ENCODE data around the gene EPG5.
"Not testable (repeated sequence)": the region's sequence is repeated elsewhere in the genome, so short reads cannot be mapped to it uniquely, and the experiment has no call there.

EPG5 gene

GRCh38 chr18:45854036-45854586 lies 113.0 kb downstream of the EPG5 start:
- no peak for TF ChIP-seq POLR2A (IDR thresholded peaks at IDR 0.05; ENCODE audit: low read depth, low read length)
- no peak for TF ChIP-seq TAF1 (IDR thresholded peaks at IDR 0.05; ENCODE audit: borderline replicate concordance, low read depth, low read length)
- no peak for TF ChIP-seq POLR2AphosphoS5 (IDR thresholded peaks at IDR 0.05; ENCODE audit: low read depth, low read length)
- no peak for FAIRE-seq
- DNase-seq (ENCODE audit: insufficient read length) = no peak

- no peak for FAIRE-seq
- TF ChIP-seq POLR2A (IDR thresholded peaks at IDR 0.05; ENCODE audit: low read depth, low read length) (no peak), TAF1 (IDR thresholded peaks at IDR 0.05; ENCODE audit: borderline replicate concordance, low read depth, low read length) (no peak), POLR2AphosphoS5 (IDR thresholded peaks at IDR 0.05; ENCODE audit: low read depth, low read length) (no peak)
- DNase-seq (ENCODE audit: insufficient read length) = no peak
Measured at GRCh38 chr18:45852631-45853030, 114.5 kb downstream of the EPG5 start.

DNA sequence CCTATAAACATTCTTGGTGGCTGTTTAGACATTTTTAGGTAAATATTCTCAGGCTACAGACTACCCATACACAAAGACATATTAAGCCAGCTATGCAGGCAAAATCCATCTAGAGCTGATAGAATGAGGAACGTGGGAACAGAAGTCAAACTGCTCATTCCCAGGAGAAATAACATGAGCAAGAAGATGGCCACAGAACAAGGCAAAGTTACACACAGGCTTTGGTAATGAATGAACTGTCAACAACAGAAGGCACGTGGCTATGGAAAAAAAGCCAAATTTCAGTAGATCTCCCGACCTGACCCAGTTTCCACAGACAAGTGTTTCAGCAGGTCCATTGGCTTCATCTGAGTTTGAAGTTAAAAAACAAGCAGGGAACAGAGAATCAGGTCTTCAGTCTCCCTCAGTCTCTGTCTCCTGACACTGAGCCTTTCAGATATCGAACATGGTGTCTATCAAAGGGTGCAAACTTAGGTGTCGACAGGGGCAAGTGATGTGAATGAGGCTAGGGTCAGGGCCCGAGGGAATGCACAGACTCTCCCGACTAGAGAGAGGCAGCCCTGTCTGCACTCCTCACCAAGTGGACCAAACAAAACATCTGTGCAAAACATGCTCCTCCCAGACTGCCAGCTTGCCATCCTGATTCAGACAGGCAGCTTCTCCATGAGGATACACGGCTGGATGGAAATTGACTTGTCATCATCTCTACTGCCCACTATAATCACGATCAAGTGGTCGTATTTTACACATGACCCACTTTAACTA lies 115.8 kb downstream of the EPG5 start:
- DNase-seq (ENCODE audit: insufficient read length) = no peak
- FAIRE-seq = peak; percentile 14
- TF ChIP-seq POLR2A (IDR thresholded peaks at IDR 0.05; ENCODE audit: low read depth, low read length) = no peak
- no peak for TF ChIP-seq TAF1 (IDR thresholded peaks at IDR 0.05; ENCODE audit: borderline replicate concordance, low read depth, low read length)
- TF ChIP-seq POLR2AphosphoS5 (IDR thresholded peaks at IDR 0.05; ENCODE audit: low read depth, low read length) = no peak

GRCh38 chr18:45850021-45850420 lies 117.1 kb downstream of the EPG5 start:
- no peak for TF ChIP-seq POLR2AphosphoS5 (IDR thresholded peaks at IDR 0.05; ENCODE audit: low read depth, low read length)
- TF ChIP-seq TAF1 (IDR thresholded peaks at IDR 0.05; ENCODE audit: borderline replicate concordance, low read depth, low read length) = no peak
- TF ChIP-seq POLR2A (IDR thresholded peaks at IDR 0.05; ENCODE audit: low read depth, low read length) = no peak
- no peak for FAIRE-seq
- no peak for DNase-seq (ENCODE audit: insufficient read length)

DNA sequence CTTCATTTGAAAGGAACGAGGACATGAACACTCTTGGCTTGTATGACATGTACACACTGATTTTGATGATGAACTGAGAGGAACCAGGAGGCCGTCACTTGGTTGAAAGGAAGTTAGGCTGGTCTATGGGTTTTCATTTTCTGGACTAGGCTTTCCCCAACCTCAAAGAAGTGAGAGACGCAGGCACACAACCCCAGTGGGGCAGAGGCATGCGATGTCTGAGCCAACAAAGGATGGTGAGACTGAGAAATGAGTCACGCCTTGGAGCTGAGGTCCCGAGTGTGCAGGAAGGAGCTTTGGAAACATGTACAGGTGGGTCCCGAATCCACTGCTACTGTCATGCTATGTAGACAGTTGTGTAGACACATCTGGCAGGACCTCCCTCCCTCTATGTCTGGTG lies 117.6 kb downstream of the EPG5 start:
- no peak for FAIRE-seq
- DNase-seq (ENCODE audit: insufficient read length) = no peak
- TF ChIP-seq POLR2AphosphoS5 (IDR thresholded peaks at IDR 0.05; ENCODE audit: low read depth, low read length) = no peak
- no peak for TF ChIP-seq POLR2A (IDR thresholded peaks at IDR 0.05; ENCODE audit: low read depth, low read length)
- no peak for TF ChIP-seq TAF1 (IDR thresholded peaks at IDR 0.05; ENCODE audit: borderline replicate concordance, low read depth, low read length)

DNA sequence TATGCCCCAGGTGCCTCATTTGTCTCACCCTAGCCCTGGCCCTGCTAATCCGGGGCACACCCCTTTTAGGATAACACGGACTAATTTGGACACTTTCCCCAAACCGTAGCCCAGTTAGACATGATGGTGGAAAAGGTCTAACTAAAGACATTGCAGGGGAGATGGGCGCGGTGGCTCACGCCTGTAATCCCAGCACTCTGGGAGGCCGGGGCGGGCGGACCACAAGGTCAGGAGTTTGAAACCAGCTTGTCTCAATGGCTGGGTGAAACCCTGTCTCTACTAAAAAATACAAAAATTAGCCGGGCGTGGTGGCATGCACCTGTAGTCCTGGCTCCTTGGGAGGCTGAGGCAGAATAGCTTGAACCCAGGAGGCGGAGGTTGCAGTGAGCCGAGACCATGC lies 118.5 kb downstream of the EPG5 start:
- not testable (repeated sequence) for FAIRE-seq; DNase-seq (ENCODE audit: insufficient read length)

GRCh38 chr18:45847119-45847518 lies 120.0 kb downstream of the EPG5 start:
- FAIRE-seq = no peak
- DNase-seq (ENCODE audit: insufficient read length) = no peak
- TF ChIP-seq TAF1 (IDR thresholded peaks at IDR 0.05; ENCODE audit: borderline replicate concordance, low read depth, low read length) (no peak), POLR2AphosphoS5 (IDR thresholded peaks at IDR 0.05; ENCODE audit: low read depth, low read length) (no peak), POLR2A (IDR thresholded peaks at IDR 0.05; ENCODE audit: low read depth, low read length) (no peak)

DNA sequence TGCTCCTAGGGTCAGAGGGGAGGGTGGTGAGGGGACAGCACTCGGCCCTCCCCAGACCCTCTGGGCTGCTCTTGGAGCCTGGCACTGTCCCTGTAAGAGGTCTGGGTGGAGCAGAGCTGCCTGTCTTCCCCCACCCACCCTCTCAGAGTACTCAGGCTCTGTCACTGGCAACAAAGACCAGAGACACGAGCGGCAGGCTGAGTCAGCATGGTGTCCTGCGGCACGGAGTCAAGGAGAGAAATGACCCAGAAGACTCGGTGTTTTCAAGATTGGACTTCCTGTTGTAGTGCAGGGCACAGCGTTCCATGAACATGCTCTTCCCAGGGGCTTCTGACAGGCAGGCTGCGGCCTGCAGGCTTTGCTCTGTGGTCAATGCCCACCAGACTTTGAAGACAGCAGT lies 121.7 kb downstream of the EPG5 start:
- no peak for FAIRE-seq
- no peak for DNase-seq (ENCODE audit: insufficient read length)
- TF ChIP-seq TAF1 (IDR thresholded peaks at IDR 0.05; ENCODE audit: borderline replicate concordance, low read depth, low read length) (no peak), POLR2A (IDR thresholded peaks at IDR 0.05; ENCODE audit: low read depth, low read length) (no peak), POLR2AphosphoS5 (IDR thresholded peaks at IDR 0.05; ENCODE audit: low read depth, low read length) (no peak)

DNA sequence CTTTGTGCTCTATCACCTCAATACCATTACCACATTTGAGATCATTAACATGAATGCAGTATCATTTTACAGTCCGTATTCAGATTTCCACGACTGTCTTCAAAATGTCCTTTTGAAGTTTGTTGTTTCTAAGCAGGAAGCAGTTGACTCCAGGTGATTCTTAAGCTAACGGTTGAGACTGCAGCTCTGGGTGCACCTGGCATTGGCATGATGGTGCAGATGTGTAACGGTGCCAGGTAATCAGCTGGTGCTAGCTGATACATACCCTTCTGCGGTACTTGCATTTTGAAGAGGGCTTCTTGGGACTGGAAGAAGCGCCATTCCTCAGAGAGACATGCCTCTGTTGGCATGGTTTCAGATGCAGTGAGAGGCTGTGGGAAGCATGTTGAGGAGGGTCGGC lies 122.2 kb downstream of the EPG5 start:
- no peak for DNase-seq (ENCODE audit: insufficient read length)
- no peak for TF ChIP-seq POLR2AphosphoS5 (IDR thresholded peaks at IDR 0.05; ENCODE audit: low read depth, low read length)
- no peak for TF ChIP-seq TAF1 (IDR thresholded peaks at IDR 0.05; ENCODE audit: borderline replicate concordance, low read depth, low read length)
- no peak for TF ChIP-seq POLR2A (IDR thresholded peaks at IDR 0.05; ENCODE audit: low read depth, low read length)
- FAIRE-seq = no peak

DNA sequence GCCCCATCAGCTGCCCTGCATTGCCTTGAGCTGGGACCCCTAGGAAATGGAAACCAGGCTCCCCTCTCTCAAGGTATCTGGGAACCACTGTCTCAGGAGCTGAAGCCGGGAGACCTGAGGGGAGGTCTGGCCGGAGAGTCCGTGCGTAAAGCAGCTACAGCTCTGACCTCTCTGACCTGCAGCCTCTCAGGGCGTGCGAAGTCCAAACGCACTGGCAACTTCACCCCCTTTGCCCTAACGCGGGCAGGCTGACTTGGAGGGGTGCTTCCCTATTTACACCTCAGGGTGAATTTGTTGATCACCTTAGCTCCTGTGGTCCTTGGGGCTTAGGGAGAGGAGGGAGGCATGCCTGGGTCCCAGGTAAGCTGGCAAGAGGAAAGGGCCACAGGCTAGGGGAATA lies 124.1 kb downstream of the EPG5 start:
- TF ChIP-seq POLR2AphosphoS5 (IDR thresholded peaks at IDR 0.05; ENCODE audit: low read depth, low read length) (no peak), POLR2A (IDR thresholded peaks at IDR 0.05; ENCODE audit: low read depth, low read length) (no peak), TAF1 (IDR thresholded peaks at IDR 0.05; ENCODE audit: borderline replicate concordance, low read depth, low read length) (no peak)
- DNase-seq (ENCODE audit: insufficient read length) (no peak), FAIRE-seq (no peak)

DNA sequence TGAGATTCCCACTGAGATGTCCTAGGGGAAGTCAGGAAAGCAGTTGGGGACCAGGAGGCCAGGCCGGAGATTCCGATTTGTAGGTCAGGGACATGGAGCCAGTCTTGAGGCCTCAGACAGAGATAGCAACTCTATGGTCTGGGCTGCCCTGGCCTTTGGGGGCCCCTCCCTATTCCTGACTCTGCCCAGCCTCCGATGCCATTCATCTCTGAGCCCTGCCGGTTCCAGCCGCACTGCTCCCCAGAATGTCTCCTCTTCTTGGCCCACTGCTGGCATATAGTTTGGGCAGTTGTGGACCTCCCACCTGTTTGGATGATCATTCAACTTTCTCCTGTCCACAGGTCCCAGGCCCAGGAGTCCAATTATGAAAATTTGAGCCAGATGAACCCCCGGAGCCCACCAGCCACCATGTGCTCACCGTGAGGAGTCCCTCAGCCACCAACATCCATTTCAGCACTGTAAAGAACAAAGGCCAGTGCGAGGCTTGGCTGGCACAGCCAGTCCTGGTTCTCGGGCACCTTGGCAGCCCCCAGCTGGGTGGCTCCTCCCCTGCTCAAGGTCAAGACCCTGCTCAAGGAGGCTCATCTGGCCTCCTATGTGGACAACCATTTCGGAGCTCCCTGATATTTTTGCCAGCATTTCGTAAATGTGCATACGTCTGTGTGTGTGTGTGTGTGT lies 125.2 kb downstream of the EPG5 start:
- FAIRE-seq (no peak), DNase-seq (ENCODE audit: insufficient read length) (no peak)
- no peak for TF ChIP-seq POLR2A (IDR thresholded peaks at IDR 0.05; ENCODE audit: low read depth, low read length)
- TF ChIP-seq TAF1 (IDR thresholded peaks at IDR 0.05; ENCODE audit: borderline replicate concordance, low read depth, low read length) = no peak
- no peak for TF ChIP-seq POLR2AphosphoS5 (IDR thresholded peaks at IDR 0.05; ENCODE audit: low read depth, low read length)

Data from GM12892 (cell line).